ENCODE data around the gene GADD45G.

GADD45G gene

DNA sequence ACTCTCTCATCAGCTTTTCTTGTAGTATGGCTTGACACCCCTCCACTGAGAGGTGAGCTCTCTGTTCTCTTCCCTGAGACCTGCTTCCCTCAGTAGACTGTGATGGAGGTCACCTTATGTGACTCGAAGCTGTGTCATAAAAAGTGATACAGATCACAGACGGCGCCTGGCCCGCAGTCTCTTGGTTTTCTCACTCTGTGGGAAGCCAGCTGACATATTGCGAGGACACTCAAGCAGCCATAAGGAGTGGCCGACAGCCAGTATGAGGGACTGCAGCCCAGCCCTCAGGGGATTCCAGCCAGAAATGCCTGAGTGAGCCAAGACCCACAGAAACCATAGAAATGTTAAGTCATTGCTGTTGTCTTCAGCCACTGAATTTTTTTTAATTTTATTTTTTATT is 38.0 kb downstream of the GADD45G start:
- TF ChIP-seq EZH2 (IDR thresholded peaks at IDR 0.05) (no peak), FOXP2 (optimal IDR thresholded peaks at IDR 0.05; ENCODE audit: control extremely low read depth, extremely low read length, insufficient read depth) (no peak), POLR2AphosphoS5 (IDR thresholded peaks at IDR 0.05; ENCODE audit: borderline replicate concordance, low read depth, low read length) (no peak)
- H3K4me3 ChIP-seq = no peak overlapping the region
- H3K27ac ChIP-seq = no peak overlapping the region
- no peak overlapping the region for H3K9ac ChIP-seq (ENCODE audit: insufficient read length)
- H3K9me3 ChIP-seq (ENCODE audit: low read depth, low read length) = no peaks in the 10 kb centered on the region
- no peak for DNase-seq (ENCODE audit: low read depth, low spot score)
- no peaks in the 10 kb centered on the region for H3K36me3 ChIP-seq (ENCODE audit: insufficient read depth, low read length)

DNA sequence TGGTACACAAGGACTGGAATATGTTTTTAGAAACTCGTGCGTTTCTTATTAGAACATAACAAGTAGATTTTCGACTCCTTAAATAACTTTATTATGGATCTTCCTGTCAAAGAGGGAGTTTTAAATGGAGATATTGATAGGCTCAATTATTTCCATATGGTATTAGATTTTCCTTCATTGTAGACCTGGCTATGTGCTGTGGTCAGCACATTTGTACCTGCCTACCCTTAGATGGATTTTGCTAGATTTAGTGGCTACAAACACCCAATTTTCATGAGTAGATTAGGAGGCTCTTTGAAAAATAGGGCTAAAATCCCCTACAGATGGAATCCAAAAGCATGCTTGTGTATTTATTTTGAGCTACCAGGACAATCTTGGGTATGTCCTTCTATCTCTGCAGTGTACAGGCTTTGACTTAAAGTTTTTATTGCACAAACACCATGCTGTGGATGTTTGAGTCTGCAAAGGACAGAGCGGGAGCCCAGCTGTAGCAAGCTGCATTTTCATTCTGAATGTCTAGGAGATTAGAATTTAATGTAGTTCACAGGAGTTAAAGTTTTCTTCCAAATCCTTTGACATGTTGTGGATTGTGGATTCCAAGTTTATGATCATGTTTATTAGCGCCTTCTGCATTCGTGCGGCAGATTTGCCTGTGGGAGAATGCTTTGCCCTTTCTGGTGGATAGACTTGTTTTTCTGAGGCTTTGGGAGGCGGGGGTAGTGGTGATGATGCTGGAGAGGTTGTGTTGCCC is 41.6 kb downstream of the GADD45G start:
- H3K27ac ChIP-seq = no peak overlapping the region
- H3K9me3 ChIP-seq (ENCODE audit: low read depth, low read length) = no peaks in the 10 kb centered on the region
- TF ChIP-seq FOXP2 (optimal IDR thresholded peaks at IDR 0.05; ENCODE audit: control extremely low read depth, extremely low read length, insufficient read depth) = no peak
- no peak for TF ChIP-seq POLR2AphosphoS5 (IDR thresholded peaks at IDR 0.05; ENCODE audit: borderline replicate concordance, low read depth, low read length)
- TF ChIP-seq EZH2 (IDR thresholded peaks at IDR 0.05) = no peak
- H3K36me3 ChIP-seq (ENCODE audit: insufficient read depth, low read length) = no peaks in the 10 kb centered on the region
- H3K9ac ChIP-seq (ENCODE audit: insufficient read length) = no peak overlapping the region
- no peak for DNase-seq (ENCODE audit: low read depth, low spot score)
- H3K4me3 ChIP-seq = no peak overlapping the region

DNA sequence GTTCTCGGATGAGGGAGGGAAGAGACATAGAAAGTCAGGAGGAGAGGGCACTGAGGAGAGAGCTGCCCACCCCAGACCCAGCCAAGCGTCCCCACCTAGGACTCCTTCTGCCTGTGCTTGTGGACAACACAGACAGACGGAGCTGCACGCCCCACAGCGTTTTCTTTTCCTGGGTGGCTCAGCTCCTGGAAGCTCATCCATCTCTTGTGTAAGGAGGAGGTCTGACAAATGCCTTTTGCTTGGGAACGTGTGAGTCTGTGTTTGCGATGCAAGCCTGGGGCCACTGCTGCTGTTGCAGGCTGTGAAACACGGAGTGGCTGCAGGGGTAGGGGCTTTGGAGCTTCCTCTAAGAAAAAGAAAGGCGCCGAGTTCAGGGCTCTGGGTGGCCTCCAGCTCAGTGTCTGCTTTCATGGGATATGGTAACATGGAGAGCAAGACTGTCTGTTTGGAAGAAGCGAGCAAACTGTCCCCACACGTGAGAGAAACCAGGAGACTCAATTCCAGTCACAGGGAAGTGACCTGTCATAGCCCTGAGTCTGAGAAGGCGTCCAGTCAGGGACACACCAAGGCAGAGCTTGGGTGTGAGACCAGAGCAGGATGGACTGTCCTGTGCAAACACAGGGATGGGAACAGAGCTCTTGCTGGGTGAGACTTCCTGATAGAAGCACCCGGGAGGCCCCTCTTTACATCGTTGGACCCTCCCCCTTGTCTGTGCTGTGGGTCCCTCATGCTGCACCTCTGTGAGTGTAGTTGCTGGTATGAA is 42.7 kb downstream of the GADD45G start:
- no peaks in the 10 kb centered on the region for H3K9me3 ChIP-seq (ENCODE audit: low read depth, low read length)
- no peak overlapping the region for H3K27ac ChIP-seq
- H3K4me3 ChIP-seq = no peak overlapping the region
- DNase-seq (ENCODE audit: low read depth, low spot score) = no peak
- TF ChIP-seq EZH2 (IDR thresholded peaks at IDR 0.05) = no peak
- no peak for TF ChIP-seq POLR2AphosphoS5 (IDR thresholded peaks at IDR 0.05; ENCODE audit: borderline replicate concordance, low read depth, low read length)
- TF ChIP-seq FOXP2 (optimal IDR thresholded peaks at IDR 0.05; ENCODE audit: control extremely low read depth, extremely low read length, insufficient read depth) = no peak
- H3K36me3 ChIP-seq (ENCODE audit: insufficient read depth, low read length) = no peaks in the 10 kb centered on the region
- no peak overlapping the region for H3K9ac ChIP-seq (ENCODE audit: insufficient read length)

DNA sequence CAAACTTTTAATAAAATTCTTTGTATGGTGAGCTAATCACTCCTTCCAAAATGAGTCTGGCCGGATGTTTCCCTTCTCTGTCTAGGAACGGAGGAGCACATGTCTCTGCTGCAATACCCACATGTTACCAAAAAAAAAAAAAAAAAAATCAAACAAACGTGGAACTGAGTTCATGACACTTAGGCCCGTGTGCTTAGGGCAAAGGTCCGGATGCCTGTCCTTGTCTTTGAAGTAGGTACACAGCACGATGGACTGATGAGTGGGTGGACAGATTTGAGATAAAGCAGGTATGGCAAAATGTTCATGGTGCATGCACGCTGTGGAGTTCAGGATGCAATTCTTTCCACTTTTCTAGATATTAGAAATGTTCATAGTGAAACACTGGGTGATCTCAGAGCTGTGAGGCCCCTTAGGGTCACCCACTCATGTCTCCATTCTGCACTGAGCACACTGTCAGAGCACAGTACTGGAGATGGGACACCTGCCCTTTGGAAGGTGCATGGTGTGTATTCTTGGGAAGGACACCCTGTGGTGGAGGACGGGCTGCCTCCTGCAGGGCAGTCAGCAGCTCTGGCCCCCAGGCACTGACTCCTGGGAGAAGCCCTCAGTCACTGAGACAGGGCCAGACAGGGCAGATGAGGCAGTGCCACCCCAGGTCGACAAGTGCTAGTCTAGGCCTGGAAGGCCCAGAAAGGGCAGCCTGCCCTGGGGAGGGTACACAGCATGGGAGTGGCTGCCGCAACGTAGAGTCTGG is 43.6 kb downstream of the GADD45G start:
- Histone ChIP-seq H3K27ac (no peak overlapping the region), H3K4me3 (no peak overlapping the region), H3K9ac (ENCODE audit: insufficient read length) (no peak overlapping the region), H3K9me3 (ENCODE audit: low read depth, low read length) (no peaks in the 10 kb centered on the region), H3K36me3 (ENCODE audit: insufficient read depth, low read length) (no peaks in the 10 kb centered on the region)
- TF ChIP-seq POLR2AphosphoS5 (IDR thresholded peaks at IDR 0.05; ENCODE audit: borderline replicate concordance, low read depth, low read length) = no peak
- no peak for TF ChIP-seq EZH2 (IDR thresholded peaks at IDR 0.05)
- no peak for TF ChIP-seq FOXP2 (optimal IDR thresholded peaks at IDR 0.05; ENCODE audit: control extremely low read depth, extremely low read length, insufficient read depth)
- no peak for DNase-seq (ENCODE audit: low read depth, low spot score)

DNA sequence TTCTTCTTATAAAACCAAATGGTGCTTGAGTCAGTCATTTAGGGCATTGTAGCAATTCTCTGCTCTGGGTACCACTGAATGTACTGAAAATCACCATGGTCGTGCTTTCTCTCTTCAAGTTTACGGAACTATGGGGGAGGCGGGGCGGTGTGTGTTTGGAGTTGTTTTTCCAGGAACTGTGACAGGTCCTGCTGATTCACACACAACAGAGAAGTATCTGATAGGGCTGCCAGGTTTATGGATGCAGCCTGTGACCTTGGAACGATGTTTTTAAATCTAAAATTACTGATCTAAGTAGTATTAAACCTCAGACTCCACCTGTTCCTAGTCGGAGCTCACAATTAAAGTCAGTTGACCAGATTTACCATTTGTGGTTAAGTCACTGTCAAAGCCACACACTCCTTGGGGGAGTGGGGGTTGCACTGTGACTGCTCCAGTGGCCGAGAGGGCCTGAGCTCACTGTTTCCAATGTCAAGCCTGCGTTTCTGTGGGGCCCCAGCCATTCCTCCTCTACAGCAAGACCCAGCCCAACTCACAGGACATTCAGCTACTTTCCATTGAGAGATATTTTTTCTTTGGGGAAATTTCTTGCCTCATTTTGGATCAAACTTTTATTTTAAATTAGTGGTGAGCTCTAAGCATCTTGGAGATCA is 44.4 kb downstream of the GADD45G start:
- Histone ChIP-seq H3K9ac (ENCODE audit: insufficient read length) (no peak overlapping the region), H3K9me3 (ENCODE audit: low read depth, low read length) (no peaks in the 10 kb centered on the region), H3K36me3 (ENCODE audit: insufficient read depth, low read length) (no peaks in the 10 kb centered on the region), H3K27ac (no peak overlapping the region), H3K4me3 (no peak overlapping the region)
- no peak for DNase-seq (ENCODE audit: low read depth, low spot score)
- TF ChIP-seq EZH2 (IDR thresholded peaks at IDR 0.05) = no peak
- TF ChIP-seq FOXP2 (optimal IDR thresholded peaks at IDR 0.05; ENCODE audit: control extremely low read depth, extremely low read length, insufficient read depth) = no peak
- no peak for TF ChIP-seq POLR2AphosphoS5 (IDR thresholded peaks at IDR 0.05; ENCODE audit: borderline replicate concordance, low read depth, low read length)

DNA sequence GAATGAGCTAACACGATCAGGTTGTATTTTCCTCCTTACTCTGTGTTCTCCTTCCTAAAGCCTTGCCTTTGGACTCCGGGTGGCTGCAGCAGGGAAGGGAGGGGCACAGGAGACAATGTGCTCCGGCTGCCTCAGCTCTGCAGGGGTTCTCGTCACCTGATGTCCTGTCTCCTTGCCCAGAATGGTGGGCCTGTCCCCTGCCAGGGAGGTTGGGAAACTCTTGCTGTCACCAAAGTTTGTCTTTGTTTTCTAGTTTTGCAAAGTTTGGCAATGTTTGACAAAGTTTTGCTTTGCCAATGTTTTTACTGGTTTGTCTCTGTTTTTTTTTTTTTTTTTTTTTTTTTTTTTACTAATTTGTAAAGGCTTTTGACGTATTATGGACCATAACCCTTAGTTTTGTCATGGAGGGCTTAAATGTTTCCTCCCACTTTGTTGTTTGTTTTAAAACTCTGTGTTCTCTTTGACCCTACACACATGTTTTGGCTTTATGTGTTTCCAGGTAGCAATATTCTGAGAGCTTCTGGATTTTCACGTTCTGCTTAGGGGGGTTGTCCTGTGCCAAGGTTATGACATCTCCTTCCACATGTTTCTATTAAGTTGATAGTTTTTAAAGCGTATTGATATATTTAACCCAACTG is 49.3 kb downstream of the GADD45G start:
- H3K36me3 ChIP-seq (ENCODE audit: insufficient read depth, low read length) = no peaks in the 10 kb centered on the region
- TF ChIP-seq EZH2 (IDR thresholded peaks at IDR 0.05) (no peak), FOXP2 (optimal IDR thresholded peaks at IDR 0.05; ENCODE audit: control extremely low read depth, extremely low read length, insufficient read depth) (no peak), POLR2AphosphoS5 (IDR thresholded peaks at IDR 0.05; ENCODE audit: borderline replicate concordance, low read depth, low read length) (no peak)
- DNase-seq (ENCODE audit: low read depth, low spot score) = no peak
- no peak overlapping the region for H3K27ac ChIP-seq
- H3K9ac ChIP-seq (ENCODE audit: insufficient read length) = no peak overlapping the region
- no peak overlapping the region for H3K4me3 ChIP-seq
- H3K9me3 ChIP-seq (ENCODE audit: low read depth, low read length) = no peaks in the 10 kb centered on the region

DNA sequence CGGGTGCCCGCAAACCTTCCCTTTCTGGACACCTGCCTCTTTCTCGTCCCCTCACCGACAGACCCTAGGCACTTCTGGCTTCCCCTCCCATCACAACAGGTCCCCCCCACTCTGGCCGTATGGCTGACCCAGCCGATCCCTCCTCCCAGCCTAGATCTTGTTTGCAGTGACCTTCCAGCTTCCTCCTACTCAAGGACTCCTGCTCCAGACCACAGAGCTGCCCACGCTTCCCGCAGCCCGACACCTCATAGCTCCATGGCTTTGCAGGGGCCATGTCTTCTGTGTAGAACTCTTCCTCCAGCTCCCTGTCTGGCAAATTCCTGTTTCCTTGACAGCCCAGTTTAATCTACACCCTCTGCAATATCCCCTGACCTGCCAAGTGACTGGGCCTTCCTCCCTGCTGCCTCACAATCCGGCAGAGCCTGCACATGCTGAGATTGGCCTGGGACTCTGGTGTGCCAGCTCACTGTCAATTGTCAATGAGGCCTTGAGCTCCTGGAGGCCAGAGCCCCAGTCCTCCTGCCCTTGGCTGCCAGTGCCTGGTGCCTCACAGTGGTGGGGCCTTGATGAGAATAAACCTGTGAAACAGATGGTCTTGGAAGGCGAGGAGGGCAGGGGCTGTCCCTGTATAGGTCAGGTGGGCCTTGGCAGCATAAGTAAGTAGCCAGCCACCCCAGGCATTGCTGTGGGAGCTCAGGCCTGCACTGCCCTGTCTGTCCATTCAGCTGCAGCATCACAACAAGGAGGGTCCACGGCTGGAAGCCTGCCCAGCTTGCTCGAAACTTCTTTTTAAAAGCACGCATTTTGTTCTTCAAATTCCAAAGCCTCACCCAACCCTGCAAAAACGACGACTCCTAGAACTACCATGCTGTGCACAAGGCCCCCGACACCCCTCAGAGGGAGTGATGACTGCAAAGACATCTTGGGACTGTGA is 50.5 kb downstream of the GADD45G start:
- H3K9ac ChIP-seq (ENCODE audit: insufficient read length) = no peak overlapping the region
- H3K4me3 ChIP-seq = no peak overlapping the region
- TF ChIP-seq EZH2 (IDR thresholded peaks at IDR 0.05) = no peak
- no peak for TF ChIP-seq FOXP2 (optimal IDR thresholded peaks at IDR 0.05; ENCODE audit: control extremely low read depth, extremely low read length, insufficient read depth)
- no peak for TF ChIP-seq POLR2AphosphoS5 (IDR thresholded peaks at IDR 0.05; ENCODE audit: borderline replicate concordance, low read depth, low read length)
- no peaks in the 10 kb centered on the region for H3K36me3 ChIP-seq (ENCODE audit: insufficient read depth, low read length)
- H3K9me3 ChIP-seq (ENCODE audit: low read depth, low read length) = no peaks in the 10 kb centered on the region
- DNase-seq (ENCODE audit: low read depth, low spot score) = no peak
- H3K27ac ChIP-seq = no peak overlapping the region
